Loucy (cell line): ENCODE data around the gene CISD1.
A peak's percentile ranks its signal among the peaks of the same experiment; 100 is the strongest.
"Not testable (repeated sequence)": the region's sequence is repeated elsewhere in the genome, so short reads cannot be mapped to it uniquely, and the experiment has no call there.

Source experiments
- H2AFZ ChIP-seq: fragments of 200-600 bp; sonication (generic); 2 replicates; pipeline ENCODE4 v1.6.0; 2016; ENCODE audit warnings: antibody characterized with exemption, mild to moderate bottlenecking, low read length, moderate library complexity
- H3F3A ChIP-seq: fragments of 200-600 bp; 2 replicates; pipeline ENCODE4 v1.6.0; 2016; ENCODE audit warnings: antibody characterized with exemption, low read depth, mild to moderate bottlenecking
- H3K27me3 ChIP-seq: fragments of 200-600 bp; sonication (generic); 2 replicates; pipeline ENCODE4 v1.6.1; 2014; ENCODE audit warnings: low read length, mild to moderate bottlenecking; ENCODE audit not compliant: insufficient read depth, poor library complexity, severe bottlenecking
- H3K36me3 ChIP-seq: fragments of 200-600 bp; sonication (generic); 2 replicates; pipeline ENCODE4 v1.6.1; 2016; ENCODE audit warnings: low read length; ENCODE audit not compliant: insufficient read depth
- H3K4me1 ChIP-seq: fragments of 200-600 bp; sonication (generic); 2 replicates; pipeline ENCODE4 v1.5.1; 2014; ENCODE audit warnings: low read length, mild to moderate bottlenecking; ENCODE audit not compliant: insufficient read depth, poor library complexity, severe bottlenecking
- H3K4me2 ChIP-seq: fragments of 200-600 bp; sonication (generic); 2 replicates; pipeline ENCODE4 v1.6.0; 2014; ENCODE audit warnings: antibody characterized with exemption, low read length, low read depth, mild to moderate bottlenecking; ENCODE audit not compliant: poor library complexity, severe bottlenecking
- H3K4me3 ChIP-seq: fragments of 200-600 bp; sonication (generic); 2 replicates; pipeline ENCODE4 v1.5.1; 2014; ENCODE audit warnings: low read length, mild to moderate bottlenecking, mixed read lengths; ENCODE audit not compliant: poor library complexity, severe bottlenecking
- H3K79me2 ChIP-seq: fragments of 200-600 bp; sonication (generic); 2 replicates; pipeline ENCODE4 v1.6.1; 2014; ENCODE audit warnings: low read length; ENCODE audit not compliant: insufficient read depth
- H3K9ac ChIP-seq: fragments of 200-600 bp; sonication (generic); 2 replicates; pipeline ENCODE4 v1.6.0; 2014; ENCODE audit warnings: mild to moderate bottlenecking, low read depth, low read length, moderate library complexity; ENCODE audit not compliant: poor library complexity, severe bottlenecking
- H3K9me2 ChIP-seq: fragments of 200-600 bp; sonication (generic); replicated peaks from 2 replicates; pipeline ENCODE4 v1.6.1; 2016; ENCODE audit warnings: low read depth, low read length, mixed read lengths
- H3K9me3 ChIP-seq: fragments of 200-600 bp; sonication (generic); 2 replicates; pipeline ENCODE4 v1.6.1; 2014; ENCODE audit warnings: mild to moderate bottlenecking, antibody characterized with exemption, low read length, low read depth; ENCODE audit not compliant: insufficient read depth
- H4K20me1 ChIP-seq: fragments of 200-600 bp; sonication (generic); 2 replicates; pipeline ENCODE4 v1.6.0; 2014; ENCODE audit warnings: antibody characterized with exemption, low read length, mild to moderate bottlenecking; ENCODE audit not compliant: insufficient read depth, poor library complexity, severe bottlenecking
- EZH2phosphoT487 ChIP-seq: fragments of 200-600 bp; IDR thresholded peaks from 2 replicates; pipeline ENCODE4 v1.6.1; 2018; ENCODE audit warnings: antibody characterized with exemption, mild to moderate bottlenecking, moderate library complexity, borderline replicate concordance
- TF ChIP-seq, protein P1 (sequence below): fragments of 200-600 bp; sonication (generic); conservative IDR thresholded peaks from 2 replicates; pipeline ENCODE4 v1.5.1; 2014; ENCODE audit warnings: mild to moderate bottlenecking, antibody characterized with exemption, low read length

The CISD1 gene

DNA sequence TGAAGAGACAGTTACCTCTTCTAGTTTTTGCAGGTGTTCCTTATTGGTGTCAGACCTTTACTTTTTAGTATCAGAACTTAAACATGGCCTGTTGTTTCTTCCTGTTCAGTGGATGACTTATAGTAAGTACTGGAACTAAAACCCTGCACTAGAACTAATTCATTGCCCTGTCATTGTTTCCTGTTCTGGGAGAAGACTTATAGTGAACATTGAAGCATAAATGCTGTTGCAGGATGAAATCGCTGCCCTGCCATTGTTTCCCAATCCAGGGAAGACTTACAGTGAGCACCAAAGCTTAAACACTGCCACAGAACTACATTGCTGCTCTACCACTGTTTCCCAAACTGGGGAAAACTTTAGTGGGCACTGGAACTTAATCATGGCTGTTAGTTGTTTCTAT is 14.3 kb upstream of the CISD1 start:
- Histone ChIP-seq H3K9me3 (peaks cover 21% of the 10 kb centered on the region; the same call in 1 of the 2 replicates), H3K4me2 (no peak overlapping the region), H3K9me2 (no peaks in the 10 kb centered on the region), H4K20me1 (peaks cover 7% of the 10 kb centered on the region), H3K27me3 (no peaks in the 10 kb centered on the region), H3K9ac (no peak overlapping the region), H3K79me2 (peaks cover 42% of the 10 kb centered on the region), H2AFZ (no peak overlapping the region), H3K4me1 (peaks cover 6% of the 10 kb centered on the region), H3K4me3 (no peak overlapping the region), H3F3A (no peaks in the 10 kb centered on the region), H3K36me3 (peaks cover 17% of the 10 kb centered on the region; the same call in 1 of the 2 replicates)
- no peak for TF ChIP-seq EZH2phosphoT487
- TF ChIP-seq, protein P1, sequence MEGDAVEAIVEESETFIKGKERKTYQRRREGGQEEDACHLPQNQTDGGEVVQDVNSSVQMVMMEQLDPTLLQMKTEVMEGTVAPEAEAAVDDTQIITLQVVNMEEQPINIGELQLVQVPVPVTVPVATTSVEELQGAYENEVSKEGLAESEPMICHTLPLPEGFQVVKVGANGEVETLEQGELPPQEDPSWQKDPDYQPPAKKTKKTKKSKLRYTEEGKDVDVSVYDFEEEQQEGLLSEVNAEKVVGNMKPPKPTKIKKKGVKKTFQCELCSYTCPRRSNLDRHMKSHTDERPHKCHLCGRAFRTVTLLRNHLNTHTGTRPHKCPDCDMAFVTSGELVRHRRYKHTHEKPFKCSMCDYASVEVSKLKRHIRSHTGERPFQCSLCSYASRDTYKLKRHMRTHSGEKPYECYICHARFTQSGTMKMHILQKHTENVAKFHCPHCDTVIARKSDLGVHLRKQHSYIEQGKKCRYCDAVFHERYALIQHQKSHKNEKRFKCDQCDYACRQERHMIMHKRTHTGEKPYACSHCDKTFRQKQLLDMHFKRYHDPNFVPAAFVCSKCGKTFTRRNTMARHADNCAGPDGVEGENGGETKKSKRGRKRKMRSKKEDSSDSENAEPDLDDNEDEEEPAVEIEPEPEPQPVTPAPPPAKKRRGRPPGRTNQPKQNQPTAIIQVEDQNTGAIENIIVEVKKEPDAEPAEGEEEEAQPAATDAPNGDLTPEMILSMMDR = no peak

DNA sequence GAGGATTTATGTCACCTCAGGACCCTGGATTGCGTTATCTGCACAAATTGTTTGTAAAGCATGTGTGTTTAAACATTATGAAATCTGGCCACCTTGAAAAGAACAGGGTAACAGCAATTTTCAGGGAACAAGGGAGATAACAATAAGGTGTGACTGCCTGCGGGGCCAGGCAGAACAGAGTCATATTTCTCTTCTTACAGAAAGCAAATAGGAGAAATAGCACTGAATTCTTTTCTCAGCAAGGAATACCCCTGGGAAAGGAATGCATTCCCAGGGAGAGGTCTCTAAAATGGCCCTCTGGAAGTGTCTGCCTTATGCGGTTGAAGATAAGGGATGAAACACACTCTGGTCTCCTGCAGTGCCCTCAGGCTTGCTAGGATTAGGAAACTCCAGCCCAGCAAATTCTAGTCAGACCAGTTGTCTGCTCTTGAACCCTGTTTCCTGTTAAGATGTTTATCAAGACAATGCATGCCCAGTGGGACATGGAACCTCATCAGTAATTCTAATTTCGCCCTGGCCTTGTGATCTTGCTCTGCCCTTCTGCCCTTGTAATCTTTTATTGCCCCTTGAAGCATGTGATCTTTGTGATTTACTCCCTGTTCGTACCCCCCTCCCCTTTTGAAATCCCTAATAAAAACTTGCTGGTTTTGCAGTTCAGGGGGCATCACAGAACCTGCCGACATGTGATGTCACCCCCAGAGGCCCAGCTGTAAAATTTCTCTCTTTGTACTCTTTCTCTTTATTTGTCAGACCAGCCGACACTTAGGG is 12.8 kb upstream of the CISD1 start:
- H4K20me1 ChIP-seq = peaks cover 22% of the 10 kb centered on the region
- not testable (repeated sequence) for H3K4me1 ChIP-seq, H3F3A ChIP-seq, H2AFZ ChIP-seq, H3K9me2 ChIP-seq, H3K27me3 ChIP-seq, H3K9ac ChIP-seq, H3K4me3 ChIP-seq, H3K4me2 ChIP-seq
- peaks cover 21% of the 10 kb centered on the region; the same call in 1 of the 2 replicates for H3K9me3 ChIP-seq
- H3K36me3 ChIP-seq = peaks cover 17% of the 10 kb centered on the region; the same call in 1 of the 2 replicates
- peaks cover 57% of the 10 kb centered on the region for H3K79me2 ChIP-seq

DNA sequence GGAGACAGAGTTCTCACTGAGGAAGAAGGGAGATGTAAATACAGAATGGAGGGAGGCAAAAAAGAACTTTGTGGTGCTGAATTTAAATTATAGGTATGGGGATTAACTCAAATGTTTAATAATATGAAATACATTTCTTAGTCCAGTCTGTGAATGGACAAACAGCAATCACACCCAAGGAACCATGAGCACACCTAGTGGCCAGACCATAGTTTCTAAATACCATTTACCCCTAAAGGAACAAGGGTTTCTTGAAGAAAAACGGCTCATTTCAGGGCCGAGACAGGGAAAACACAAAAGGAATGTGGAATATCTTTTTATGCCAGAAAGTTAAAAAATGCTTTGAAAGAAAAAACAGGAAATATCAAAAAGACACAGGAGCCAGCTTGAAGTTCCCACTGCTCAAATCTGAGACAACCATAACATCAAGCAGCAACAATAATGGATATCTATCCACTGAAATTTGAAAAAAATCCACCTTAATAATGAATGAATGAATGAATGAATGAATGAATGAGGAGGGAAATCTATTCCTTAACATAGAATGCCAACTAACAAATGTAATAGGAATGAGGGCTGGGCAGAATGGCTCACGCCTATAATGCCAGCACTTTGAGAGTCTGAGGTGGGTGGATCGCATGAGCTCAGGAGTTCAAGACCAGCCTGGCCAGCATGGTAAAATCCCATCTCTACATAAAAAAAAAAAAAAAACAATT is 9.8 kb upstream of the CISD1 start:
- Histone ChIP-seq H3K4me1 (peaks cover 13% of the 10 kb centered on the region), H3K4me2 (no peak overlapping the region), H3K4me3 (no peak overlapping the region), H2AFZ (no peak overlapping the region), H3F3A (no peaks in the 10 kb centered on the region), H3K27me3 (no peaks in the 10 kb centered on the region), H3K9me2 (no peaks in the 10 kb centered on the region), H3K36me3 (peaks cover 17% of the 10 kb centered on the region; the same call in 1 of the 2 replicates), H3K9ac (no peak overlapping the region), H3K9me3 (peaks cover 4% of the 10 kb centered on the region; the same call in 1 of the 2 replicates), H4K20me1 (peaks cover 40% of the 10 kb centered on the region), H3K79me2 (peaks cover 77% of the 10 kb centered on the region)
- TF ChIP-seq EZH2phosphoT487 = no peak
- TF ChIP-seq, protein P1 = peak; percentile 56
